K562 (cell line): ENCODE results near the gene PSMD4. TPM values are rescaled to one million over a fixed set of nuclear protein-coding genes. Genes with fewer than 3 reads are reported as not detected.
A peak's percentile ranks its signal among the peaks of the same experiment; 100 is the strongest.

Experiments used
- ATAC-seq: fragments of 200-7000 bp; cut with Tn5 transposase; 3 replicates; pipeline ENCODE4 v1.9.1; 2020; ENCODE audit warnings: moderate library complexity
- BruUV-seq: library from RNA; stranded (reverse); fragments of 400-500 nt; replicated peaks from 2 replicates; lab custom pipeline; 2021; lab: Mats Ljungman, UMichigan
- CTCF ChIA-PET: fragments of 300-600 bp; formaldehyde crosslinking; extraction: SDS; loops from one replicate; lab custom pipeline; 2021; ENCODE audit warnings: low intra/inter-chr PET ratio; lab: Yijun Ruan, JAX
- POLR2A ChIA-PET: fragments of 300-600, 350-650 bp; sonication (Branson Sonifier 250); formaldehyde crosslinking; extraction: SDS; loops from one replicate; lab custom pipeline; 2021; ENCODE audit warnings: antibody characterized with exemption, inconsistent platforms; lab: Yijun Ruan, JAX
- DNase-seq, 4 experiments: peaks; one replicate each; pipeline versions ENCODE4 v3.0.0 to v3.0.0-alpha.2; 2011 to 2018; ENCODE audit warnings: low spot score in 3 of 4, mixed read lengths in 3 of 4; ENCODE audit errors: extremely low read depth in 1 of 4
- FAIRE-seq: peaks from 2 replicates; lab custom pipeline; 2011; peaks lifted over from hg19 to GRCh38; lab: Jason Lieb, UNC
- H2AFZ ChIP-seq: 2 replicates; pipeline ENCODE4 v1.6.0; 2011; ENCODE audit warnings: low read depth, low read length, control low read depth, inconsistent platforms
- H3K27ac ChIP-seq: fragments of 200-600 bp; 3 replicates; pipeline ENCODE4 v1.8.0; 2011; ENCODE audit warnings: low read depth, mild to moderate bottlenecking, control low read depth, inconsistent platforms, low read length, moderate library complexity, mixed read lengths; ENCODE audit errors: extremely low read depth
- H3K27me3 ChIP-seq, 2 experiments: fragments of 300-600 bp in 1 of 2; 2 replicates in 1 of 2; 3 replicates in 1 of 2; pipeline versions ENCODE4 v1.6.0 to v1.8.0; 2011; ENCODE audit warnings: inconsistent platforms in 2 of 2, low read length in 2 of 2, mild to moderate bottlenecking in 1 of 2, mixed read lengths in 1 of 2, moderate library complexity in 1 of 2; ENCODE audit not compliant: control insufficient read depth in 2 of 2, insufficient read depth in 2 of 2
- H3K36me3 ChIP-seq: fragments of 300-600 bp; 3 replicates; pipeline ENCODE4 v1.8.0; 2011; ENCODE audit warnings: mild to moderate bottlenecking, low read length, inconsistent platforms; ENCODE audit not compliant: control insufficient read depth, insufficient read depth
- H3K4me1 ChIP-seq, 2 experiments: fragments of 200-600 bp in 1 of 2; replicated peaks in 1 of 2; 2 replicates in 1 of 2; 3 replicates in 1 of 2; pipeline versions ENCODE4 v1.5.1 to v1.8.0; 2011; ENCODE audit warnings: inconsistent platforms in 2 of 2, low read length in 2 of 2, mild to moderate bottlenecking in 1 of 2, mixed read lengths in 1 of 2, moderate library complexity in 1 of 2; ENCODE audit not compliant: control insufficient read depth in 2 of 2, insufficient read depth in 2 of 2
- H3K4me2 ChIP-seq: 2 replicates; pipeline ENCODE4 v1.6.1; 2011; ENCODE audit warnings: low read length, control low read depth, inconsistent platforms, mixed read lengths; ENCODE audit not compliant: insufficient read depth
- H3K4me3 ChIP-seq: fragments of 200-600 bp; sonication (generic), shearing (Covaris generic); 2 replicates; pipeline ENCODE4 v1.5.1; 2016; ENCODE audit warnings: control low read depth, inconsistent platforms
- H3K79me2 ChIP-seq: fragments of 200-600 bp; 3 replicates; pipeline ENCODE4 v1.8.0; 2011; ENCODE audit warnings: low read length, inconsistent platforms; ENCODE audit not compliant: control insufficient read depth, insufficient read depth
- H3K9ac ChIP-seq, 2 experiments: 2 replicates each; pipeline versions ENCODE4 v1.6.0 to v1.6.1; 2011; ENCODE audit warnings: low read depth in 2 of 2, low read length in 2 of 2, control low read depth in 1 of 2, inconsistent platforms in 1 of 2, mild to moderate bottlenecking in 1 of 2, mixed read lengths in 1 of 2; ENCODE audit not compliant: insufficient read depth in 1 of 2
- H3K9me1 ChIP-seq: one replicate; pipeline ENCODE4 v1.6.0; 2011; ENCODE audit warnings: inconsistent platforms, mild to moderate bottlenecking, low read length, moderate library complexity; ENCODE audit not compliant: control insufficient read depth, insufficient read depth
- H3K9me3 ChIP-seq: replicated peaks from 2 replicates; pipeline ENCODE4 v1.5.1; 2011; ENCODE audit warnings: low read depth, low read length, inconsistent platforms; ENCODE audit not compliant: control insufficient read depth, insufficient read depth
- H4K20me1 ChIP-seq: replicated peaks from 2 replicates; pipeline ENCODE4 v1.6.1; 2011; ENCODE audit warnings: low read length, inconsistent platforms, mixed read lengths; ENCODE audit not compliant: control insufficient read depth, insufficient read depth
- NR2C1 ChIP-seq, 2 experiments: fragments of 450-650 bp; IDR thresholded peaks; 2 replicates each; pipeline ENCODE4 v1.6.1; 2017; ENCODE audit warnings: mild to moderate bottlenecking in 2 of 2, antibody characterized with exemption in 1 of 2, inconsistent platforms in 1 of 2, missing compliant biosample characterization in 1 of 2, missing genetic modification characterization in 1 of 2
- WGBS: fragments of 100-300 bp; shearing (Covaris generic); methylation state at CpG from one replicate; pipeline ENCODE4 v1.1.6; 2016; ENCODE audit warnings: low coverage, mixed read lengths; ENCODE audit not compliant: insufficient coverage; ENCODE audit errors: missing lambda C conversion rate; 5-methylcytosine and 5-hydroxymethylcytosine counted together
- in situ Hi-C: fragments of 300-500 bp; cut with MboI; formaldehyde crosslinking; loops from 4 replicates; pipeline ENCODE4 v1.15.0; 2018; ENCODE audit warnings: inconsistent platforms, mixed read lengths
- intact Hi-C: fragments of 100-400 bp; cut with micrococcal nuclease; formaldehyde crosslinking; loops from 2 replicates; pipeline ENCODE4 v1.14.2; 2022
- polyA plus RNA-seq, 8 experiments: library from polyadenylated mRNA; depleted of rRNA in 4 of 8; stranded (reverse) in 5 of 8; unstranded in 3 of 8; fragments of >200 nt; fragmentation: Nextera tagmentation in 2 of 8; fragmentation: Illumina TruSeq in 1 of 8; extraction: Ambion mirVana in 2 of 8; extraction: Trizol in 1 of 8; gene quantifications; 2 replicates each; pipeline versions ENCODE4 v1.2.1 to v1.2.3, GENCODE V29; 2011 to 2014; ENCODE audit warnings: inconsistent platforms in 1 of 8, missing spikeins in 1 of 8
- total RNA-seq, 7 experiments: library from RNA; depleted of rRNA in 6 of 7; stranded (reverse); fragments of >200 nt in 6 of 7; fragmentation: Illumina TruSeq in 2 of 7; extraction: Trizol in 2 of 7; gene quantifications; 2 replicates each; pipeline versions ENCODE4 v1.2.1 to v1.2.3, GENCODE V29; 2011 to 2021; ENCODE audit warnings: low replicate concordance in 1 of 7
- TF ChIP-seq, protein P1 (sequence below): sonication (generic); formaldehyde crosslinking; IDR thresholded peaks from 2 replicates; pipeline ENCODE4 v1.8.0; 2022; ENCODE audit warnings: missing genetic modification reagents, mild to moderate bottlenecking, borderline replicate concordance

PSMD4 gene
- total and polyA plus RNA-seq, 9 of the 15 experiments (the other 6 are each of a cell fraction or from before 2014, with no cell fraction given), result 194 to 353 (median 295) TPM

DNA sequence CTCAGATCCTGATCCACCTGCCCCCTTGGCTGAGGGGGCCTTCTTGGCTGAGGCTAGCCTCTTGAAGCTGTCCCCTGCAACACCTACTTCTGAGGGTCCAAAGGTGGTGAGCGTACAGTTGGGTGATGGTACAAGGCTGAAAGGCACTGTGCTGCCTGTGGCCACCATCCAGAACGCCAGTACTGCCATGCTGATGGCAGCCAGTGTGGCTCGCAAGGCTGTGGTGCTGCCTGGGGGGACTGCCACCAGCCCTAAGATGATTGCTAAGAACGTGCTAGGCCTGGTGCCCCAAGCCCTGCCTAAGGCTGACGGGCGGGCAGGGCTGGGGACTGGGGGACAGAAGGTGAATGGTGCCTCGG is 32.8 kb downstream of the PSMD4 start:
- BruUV-seq, result no TSS peak
- ChIA-PET CTCF (no interaction called here), POLR2A (interaction anchor here (0.5 to 1.0 kb wide), 4 partner anchors 14 to 218 kb away, joined by 3 to 5 read pairs (median 3); partner anchors contain the start of gene PSMB4)
- H2AFZ ChIP-seq, result no peak overlapping the region
- no peak for ATAC-seq
- H3K79me2 ChIP-seq, result peaks cover 28% of the 10 kb centered on the region
- H4K20me1 ChIP-seq, result peaks cover 17% of the 10 kb centered on the region
- no peak for TF ChIP-seq NR2C1 (IDR thresholded peaks at IDR 0.05)
- TF ChIP-seq NR2C1 (tag; IDR thresholded peaks at IDR 0.05), result no peak
- TF ChIP-seq, protein P1, sequence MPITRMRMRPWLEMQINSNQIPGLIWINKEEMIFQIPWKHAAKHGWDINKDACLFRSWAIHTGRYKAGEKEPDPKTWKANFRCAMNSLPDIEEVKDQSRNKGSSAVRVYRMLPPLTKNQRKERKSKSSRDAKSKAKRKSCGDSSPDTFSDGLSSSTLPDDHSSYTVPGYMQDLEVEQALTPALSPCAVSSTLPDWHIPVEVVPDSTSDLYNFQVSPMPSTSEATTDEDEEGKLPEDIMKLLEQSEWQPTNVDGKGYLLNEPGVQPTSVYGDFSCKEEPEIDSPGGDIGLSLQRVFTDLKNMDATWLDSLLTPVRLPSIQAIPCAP (CRISPR knock-in tag), result no peak
- TF ChIP-seq, all 486 proteins: peak for 0
- H3K4me3 ChIP-seq, result no peak overlapping the region
- WGBS, result 94% methylated on average over 7 of the region's 7 CpGs
- H3K9me3 ChIP-seq, result no peaks in the 10 kb centered on the region
- no peaks in the 10 kb centered on the region for H3K27me3 ChIP-seq
- no peak for DNase-seq
- intact Hi-C loops, result loop anchor here (10.0 kb wide), 1 partner anchor 57 kb away; the partner anchor contains the start of gene RFX5
- peaks cover 7% of the 10 kb centered on the region for H3K9me1 ChIP-seq
- no peak overlapping the region for H3K4me2 ChIP-seq
- in situ Hi-C loops, result no loop called here
- peak overlapping the region in 1 of 2 experiments; percentile 40; a peak in 1 of 4 replicates for H3K9ac ChIP-seq
- H3K27ac ChIP-seq, result no peak overlapping the region
- no peak for FAIRE-seq
- peaks cover 75% of the 10 kb centered on the region; the same call in 2 of the 3 replicates for H3K36me3 ChIP-seq
- H3K4me1 ChIP-seq, result peaks cover 15 to 48% of the 10 kb centered on the region in 2 experiments
